Stimulated activated CD8-positive, alpha-beta memory T cell treated with anti-CD3 and anti-CD28 coated beads, Interleukin-12 subunit alpha, Interleukin-12 subunit beta, amount 100 ng/mL, for 24 hours (primary cell): ENCODE data around the gene DARS2.
"Not testable (repeated sequence)": the region's sequence is repeated elsewhere in the genome, so short reads cannot be mapped to it uniquely, and the experiment has no call there.

Experiments used
- DNase-seq: peaks from one replicate; pipeline ENCODE4 v3.0.0-alpha.2; 2020; ENCODE audit errors: extremely low read depth

The DARS2 gene

GRCh38 chr1:173824315-173825081 lies at the start of gene DARS2, which contains the start of gene CENPL:
TSS of gene DARS2 (plus strand) at chr1:173824673. CDS start at chr1:173825230, 557 bp downstream.
TSS of gene CENPL (minus strand) at chr1:173824883. CDS start at chr1:173811299, 13,584 bp downstream.
- DNase-seq: peak; percentile 69

- no peak for DNase-seq
Observed at GRCh38 chr1:173775578-173776226, 48.8 kb upstream of the DARS2 start.

- no peak for DNase-seq
Observed at GRCh38 chr1:173779936-173780335, 44.5 kb upstream of the DARS2 start.

GRCh38 chr1:173784997-173785396 lies 39.5 kb upstream of the DARS2 start:
- DNase-seq: no peak

- DNase-seq: no peak
Observed at GRCh38 chr1:173789841-173790240, 34.6 kb upstream of the DARS2 start.

GRCh38 chr1:173798078-173798477 lies 26.4 kb upstream of the DARS2 start:
- DNase-seq: no peak

GRCh38 chr1:173799995-173800394 lies 24.5 kb upstream of the DARS2 start:
- DNase-seq: not testable (repeated sequence)

GRCh38 chr1:173802961-173803360 lies 21.5 kb upstream of the DARS2 start:
- no peak for DNase-seq

- DNase-seq: not testable (repeated sequence)
Observed at GRCh38 chr1:173813654-173814053, 10.8 kb upstream of the DARS2 start.

- no peak for DNase-seq
Observed at GRCh38 chr1:173818459-173818858, 6.0 kb upstream of the DARS2 start.

- no peak for DNase-seq
Observed at GRCh38 chr1:173821680-173822079, 2.8 kb upstream of the DARS2 start.

- no peak for DNase-seq
Observed at GRCh38 chr1:173823781-173824314, 625 bp upstream of the DARS2 start.

GRCh38 chr1:173827611-173828010 lies 3.1 kb downstream of the DARS2 start:
- no peak for DNase-seq

- no peak for DNase-seq
Observed at GRCh38 chr1:173832748-173833147, 8.3 kb downstream of the DARS2 start.

GRCh38 chr1:173852105-173852504 lies 27.6 kb downstream of the DARS2 start:
- no peak for DNase-seq

- no peak for DNase-seq
Observed at GRCh38 chr1:173853074-173853473, 28.6 kb downstream of the DARS2 start.

GRCh38 chr1:173856014-173856413 lies 31.5 kb downstream of the DARS2 start:
- no peak for DNase-seq

GRCh38 chr1:173856903-173857302 lies 32.4 kb downstream of the DARS2 start:
- no peak for DNase-seq

- no peak for DNase-seq
Observed at GRCh38 chr1:173857363-173857917, 33.0 kb downstream of the DARS2 start.

GRCh38 chr1:173859547-173859946 lies 35.1 kb downstream of the DARS2 start:
- DNase-seq: not testable (repeated sequence)

GRCh38 chr1:173860065-173860464 lies 35.6 kb downstream of the DARS2 start:
- no peak for DNase-seq

- DNase-seq: no peak
Observed at GRCh38 chr1:173861731-173862145, 37.3 kb downstream of the DARS2 start.
